ENCODE data around the gene CEP104. TPM values are rescaled to one million over a fixed set of nuclear protein-coding genes. Genes with fewer than 3 reads are reported as not detected.
A peak's percentile ranks its signal among the peaks of the same experiment; 100 is the strongest.

CEP104 gene
- total RNA-seq, 1 experiment from 2014 or later: 4.9 TPM

DNA sequence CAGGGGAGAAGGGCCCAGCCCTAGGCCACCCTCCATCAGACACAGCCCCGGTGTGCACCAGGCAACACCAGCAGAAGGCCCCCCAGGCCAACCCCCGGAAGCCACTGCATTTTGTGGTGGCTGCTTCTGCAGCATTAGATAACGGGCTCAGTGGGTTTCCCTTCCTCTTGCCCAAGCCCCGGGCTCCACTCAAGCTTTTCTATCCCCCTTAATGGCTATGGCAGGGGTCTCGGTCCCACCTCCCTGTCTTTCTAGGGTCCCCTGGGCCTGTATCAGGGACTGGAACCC lies 24.1 kb upstream of the CEP104 start:
- H3K36me3 ChIP-seq: peaks cover 5% of the 10 kb centered on the region; the same call in 1 of the 2 replicates
- no peaks in the 10 kb centered on the region for H3K27me3 ChIP-seq
- no peak for DNase-seq
- H3K9me3 ChIP-seq: no peaks in the 10 kb centered on the region
- no peak overlapping the region for H3K4me3 ChIP-seq

- no peak for DNase-seq
- no peaks in the 10 kb centered on the region for H3K27me3 ChIP-seq
- H3K36me3 ChIP-seq: peaks cover 5% of the 10 kb centered on the region; the same call in 1 of the 2 replicates
- no peak overlapping the region for H3K4me3 ChIP-seq
- no peaks in the 10 kb centered on the region for H3K9me3 ChIP-seq
These were observed 23.6 kb upstream of the CEP104 start for GRCh38 chr1:3880429-3881192.

GRCh38 chr1:3879787-3880428 lies 22.9 kb upstream of the CEP104 start:
- no peak overlapping the region for H3K4me3 ChIP-seq
- no peak for DNase-seq
- no peaks in the 10 kb centered on the region for H3K9me3 ChIP-seq
- no peaks in the 10 kb centered on the region for H3K27me3 ChIP-seq
- peaks cover 5% of the 10 kb centered on the region; the same call in 1 of the 2 replicates for H3K36me3 ChIP-seq

DNA sequence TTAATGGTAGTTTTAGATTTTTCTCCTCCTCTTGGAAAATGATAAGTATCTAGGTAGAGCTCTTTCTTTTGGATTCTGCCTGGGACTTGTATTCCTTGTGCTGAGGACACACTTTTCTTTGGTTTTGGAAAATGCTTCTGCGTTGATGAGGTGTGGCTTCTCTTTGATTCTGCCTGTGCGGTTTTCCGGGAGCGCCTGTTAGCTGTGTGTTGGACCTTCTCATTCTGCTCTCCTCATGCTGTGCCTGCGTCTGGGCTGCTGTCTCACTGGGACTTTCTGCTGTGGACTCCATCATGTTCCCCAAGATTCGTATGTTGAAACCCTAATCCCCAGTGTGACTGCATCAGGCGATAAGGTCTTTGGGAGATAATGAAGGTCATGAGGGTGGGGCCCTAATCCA lies 22.1 kb upstream of the CEP104 start:
- no peaks in the 10 kb centered on the region for H3K27me3 ChIP-seq
- no peak for DNase-seq
- no peak overlapping the region for H3K4me3 ChIP-seq
- H3K9me3 ChIP-seq: no peaks in the 10 kb centered on the region
- H3K36me3 ChIP-seq: peaks cover 5% of the 10 kb centered on the region; the same call in 1 of the 2 replicates

- peaks cover 5% of the 10 kb centered on the region; the same call in 1 of the 2 replicates for H3K36me3 ChIP-seq
- no peak for DNase-seq
- H3K4me3 ChIP-seq: no peak overlapping the region
- H3K9me3 ChIP-seq: no peaks in the 10 kb centered on the region
- H3K27me3 ChIP-seq: no peaks in the 10 kb centered on the region
These were observed 19.7 kb upstream of the CEP104 start for GRCh38 chr1:3876716-3877115.

- Histone ChIP-seq H3K4me3 (no peak overlapping the region), H3K36me3 (peaks cover 5% of the 10 kb centered on the region), H3K27me3 (no peaks in the 10 kb centered on the region), H3K9me3 (no peaks in the 10 kb centered on the region)
- no peak for DNase-seq
These were observed 17.7 kb upstream of the CEP104 start for GRCh38 chr1:3874736-3875135.

DNA sequence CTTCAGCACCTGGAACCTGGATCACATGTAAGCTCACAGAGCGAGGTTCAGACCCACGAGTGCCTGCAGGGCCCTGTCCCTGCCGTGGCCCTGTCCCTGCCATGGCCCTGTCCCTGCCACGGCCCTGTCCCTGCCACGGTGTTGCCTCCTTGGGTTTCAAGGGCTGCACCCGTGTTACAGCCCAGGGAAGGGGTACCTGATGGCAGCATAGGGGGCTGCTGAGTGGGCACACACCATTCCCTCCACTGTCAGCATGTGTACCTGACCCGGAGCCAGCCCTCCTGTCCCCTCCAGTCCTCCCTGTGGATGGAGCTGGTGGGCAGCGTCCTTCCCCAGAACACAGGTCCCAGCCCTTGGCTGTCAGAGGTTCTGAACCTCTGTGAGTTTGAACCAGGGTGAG lies 15.5 kb upstream of the CEP104 start:
- no peaks in the 10 kb centered on the region for H3K27me3 ChIP-seq
- no peak overlapping the region for H3K4me3 ChIP-seq
- H3K36me3 ChIP-seq: peaks cover 3% of the 10 kb centered on the region
- H3K9me3 ChIP-seq: no peaks in the 10 kb centered on the region
- no peak for DNase-seq

GRCh38 chr1:3871451-3871805 lies 14.4 kb upstream of the CEP104 start:
- Histone ChIP-seq H3K9me3 (no peaks in the 10 kb centered on the region), H3K4me3 (no peak overlapping the region), H3K27me3 (no peaks in the 10 kb centered on the region), H3K36me3 (peaks cover 3% of the 10 kb centered on the region)
- DNase-seq: no peak

DNA sequence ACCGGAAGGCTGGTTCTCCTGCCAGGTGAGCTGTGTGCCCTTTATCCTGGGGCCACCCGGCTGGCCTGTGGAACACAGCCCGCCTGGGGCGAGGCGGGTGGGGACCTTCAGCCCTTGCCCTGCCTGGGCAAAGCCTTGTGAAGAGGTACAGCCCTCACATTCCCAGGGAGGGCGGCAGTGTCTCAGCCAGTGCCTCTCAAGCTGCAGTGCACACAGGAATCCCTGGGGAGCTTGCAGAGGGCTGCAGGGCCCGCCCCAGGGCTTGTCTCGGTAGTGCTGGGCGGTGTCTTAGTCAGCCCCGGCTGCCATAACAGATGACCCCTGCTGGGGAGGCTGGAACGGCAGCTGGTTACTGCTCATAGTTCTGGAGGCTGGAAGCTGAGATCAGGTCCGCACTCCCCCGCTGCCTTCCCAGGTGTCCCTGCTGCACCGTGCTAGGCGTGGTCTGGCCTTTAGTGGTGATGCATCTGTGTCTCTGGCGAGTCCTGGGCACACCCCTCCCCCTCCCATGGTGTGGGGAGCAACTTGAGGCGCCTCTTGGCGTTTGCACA lies 12.8 kb upstream of the CEP104 start:
- peak; percentile 23 for DNase-seq
- no peaks in the 10 kb centered on the region for H3K9me3 ChIP-seq
- no peaks in the 10 kb centered on the region for H3K27me3 ChIP-seq
- H3K4me3 ChIP-seq: no peak overlapping the region
- peaks cover 3% of the 10 kb centered on the region for H3K36me3 ChIP-seq

GRCh38 chr1:3868464-3869006 lies 11.5 kb upstream of the CEP104 start:
- Histone ChIP-seq H3K4me3 (no peak overlapping the region), H3K36me3 (peaks cover 3% of the 10 kb centered on the region), H3K27me3 (no peaks in the 10 kb centered on the region), H3K9me3 (no peaks in the 10 kb centered on the region)
- DNase-seq: no peak

- no peak for DNase-seq
- Histone ChIP-seq H3K36me3 (peaks cover 3% of the 10 kb centered on the region), H3K27me3 (no peaks in the 10 kb centered on the region), H3K9me3 (no peaks in the 10 kb centered on the region), H3K4me3 (no peak overlapping the region)
These were observed 8.7 kb upstream of the CEP104 start for GRCh38 chr1:3865606-3866160.

GRCh38 chr1:3864884-3865283 lies 7.9 kb upstream of the CEP104 start:
- no peak overlapping the region for H3K4me3 ChIP-seq
- DNase-seq: no peak
- H3K36me3 ChIP-seq: peaks cover 3% of the 10 kb centered on the region

DNA sequence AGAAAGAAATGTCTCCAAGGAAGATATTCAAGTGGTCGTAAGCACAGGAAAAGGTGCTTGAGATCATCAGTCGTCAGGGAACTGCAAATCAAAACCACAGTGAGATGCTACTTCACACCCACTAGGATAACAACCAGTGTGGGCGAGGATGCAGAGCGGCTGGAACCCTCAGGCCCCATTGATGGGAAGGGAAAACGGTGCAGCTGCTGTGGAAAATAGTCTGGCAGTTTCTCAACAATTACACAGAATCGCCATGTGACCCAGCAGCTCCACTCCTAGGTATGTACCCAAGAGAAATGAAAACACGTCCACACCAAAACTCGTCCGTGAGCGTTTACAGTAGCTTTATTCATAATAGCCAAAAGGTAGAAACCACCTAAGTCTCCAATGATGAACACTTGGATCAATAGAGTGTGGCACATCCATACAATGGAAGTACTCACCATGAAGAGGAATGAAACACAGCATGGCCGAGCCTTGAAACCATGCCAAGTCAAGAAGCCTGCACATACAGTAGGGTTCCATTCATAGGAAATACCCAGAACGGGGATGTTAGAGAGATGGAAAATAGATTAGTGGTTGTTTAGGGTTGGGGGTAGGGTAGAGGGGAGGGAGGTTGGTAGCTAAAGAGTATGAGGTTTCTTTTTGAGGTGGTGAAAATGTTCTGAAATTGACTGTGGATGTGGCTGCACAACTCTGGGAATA lies 6.4 kb upstream of the CEP104 start:
- Histone ChIP-seq H3K36me3 (no peaks in the 10 kb centered on the region), H3K27me3 (no peaks in the 10 kb centered on the region), H3K9me3 (no peaks in the 10 kb centered on the region), H3K4me3 (no peak overlapping the region)
- no peak for DNase-seq

More at GRCh38 chr1:3864884-3865283, 7.9 kb upstream of the CEP104 start:
- H3K27me3 ChIP-seq: no peaks in the 10 kb centered on the region
- no peaks in the 10 kb centered on the region for H3K9me3 ChIP-seq

DNA sequence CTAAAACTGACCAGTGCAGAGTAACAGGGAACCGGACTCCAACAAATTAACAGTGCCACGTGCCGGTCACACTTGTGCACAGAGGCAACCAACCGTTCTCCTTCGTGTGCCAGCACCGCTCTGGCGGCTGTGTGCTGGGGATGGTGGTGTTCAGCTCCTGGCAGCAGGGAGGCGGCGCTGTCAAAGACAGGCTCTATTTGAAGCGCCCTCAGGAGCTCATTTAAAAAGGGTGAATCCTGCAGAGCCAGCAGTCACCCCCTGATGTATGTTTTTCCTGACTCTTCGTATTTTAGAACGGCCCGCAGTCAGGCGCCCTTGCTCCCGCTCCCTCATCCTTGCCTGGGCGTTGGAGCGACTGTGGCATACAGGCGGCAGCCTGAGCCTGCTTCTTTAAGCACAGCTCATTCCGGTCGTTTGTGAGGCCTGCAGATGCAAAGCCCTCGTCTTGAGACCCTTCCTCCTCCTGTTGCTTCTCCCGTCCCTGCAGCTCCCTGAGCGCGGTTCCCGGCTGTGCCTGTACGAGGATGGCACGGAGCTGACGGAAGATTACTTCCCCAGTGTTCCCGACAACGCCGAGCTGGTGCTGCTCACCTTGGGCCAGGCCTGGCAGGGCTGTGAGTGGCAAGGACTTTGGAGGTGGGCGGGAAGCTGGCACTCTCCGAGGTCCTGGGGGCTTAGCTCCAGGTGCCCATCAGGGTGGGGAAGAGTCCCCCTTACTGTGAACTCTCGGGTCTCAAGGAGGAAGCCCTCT lies 1.4 kb upstream of the CEP104 start:
- Histone ChIP-seq H3K36me3 (no peaks in the 10 kb centered on the region), H3K4me3 (peak overlapping the region; percentile 78), H3K27me3 (no peaks in the 10 kb centered on the region), H3K9me3 (no peaks in the 10 kb centered on the region)
- peak; percentile 27 for DNase-seq

DNA sequence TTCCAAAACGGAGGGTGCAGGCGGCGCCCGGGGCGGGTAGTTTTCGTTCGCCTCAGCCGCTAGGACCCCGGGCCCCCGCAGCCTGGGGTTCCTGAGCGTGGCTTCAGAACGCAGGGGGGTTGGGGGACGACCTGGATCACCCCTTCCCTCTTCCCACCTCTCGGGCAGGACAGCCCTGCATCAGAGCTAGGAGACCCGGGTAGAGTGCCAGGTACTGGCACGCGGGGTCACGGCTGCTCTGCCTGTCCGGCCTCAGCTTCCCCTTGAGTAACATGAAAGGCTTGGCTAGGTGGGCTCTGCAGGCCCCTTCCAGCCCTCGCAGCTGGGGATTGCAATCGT lies 749 bp upstream of the CEP104 start:
- no peaks in the 10 kb centered on the region for H3K36me3 ChIP-seq
- DNase-seq: no peak
- H3K4me3 ChIP-seq: peak overlapping the region; percentile 78
- no peaks in the 10 kb centered on the region for H3K9me3 ChIP-seq
- no peaks in the 10 kb centered on the region for H3K27me3 ChIP-seq

GRCh38 chr1:3852711-3853485 lies 4.1 kb downstream of the CEP104 start:
- Histone ChIP-seq H3K27me3 (no peaks in the 10 kb centered on the region), H3K36me3 (peaks cover 3% of the 10 kb centered on the region), H3K9me3 (no peaks in the 10 kb centered on the region), H3K4me3 (no peak overlapping the region)
- no peak for DNase-seq

Data from MG63 (cell line).